Measurements from ENCODE around the gene TSC22D3.

The TSC22D3 gene

GRCh38 chrX:107709266-107709806, 66.3 kb downstream of the TSC22D3 start:
- Histone ChIP-seq H3K79me2 (ENCODE audit: insufficient read depth, low read length) (no peaks in the 10 kb centered on the region), H3F3A (ENCODE audit: insufficient read depth) (no peaks in the 10 kb centered on the region), H3K9ac (ENCODE audit: low read length) (no peak overlapping the region), H3K27me3 (ENCODE audit: low read length) (no peaks in the 10 kb centered on the region), H3K27ac (ENCODE audit: low read depth, low read length) (no peak overlapping the region), H4K20me1 (ENCODE audit: low read depth, low read length) (no peaks in the 10 kb centered on the region), H2AFZ (ENCODE audit: low read depth, low read length, severe bottlenecking) (no peak overlapping the region), H3K9me2 (replicated peaks; ENCODE audit: insufficient read depth, low read length) (no peaks in the 10 kb centered on the region), H3K4me3 (ENCODE audit: insufficient read depth, low read length, poor library complexity, severe bottlenecking) (no peak overlapping the region), H3K36me3 (ENCODE audit: low read length) (no peaks in the 10 kb centered on the region), H3K4me2 (ENCODE audit: low read depth, low read length, poor library complexity, severe bottlenecking) (no peak overlapping the region), H3K9me3 (ENCODE audit: insufficient read depth, low read length) (no peaks in the 10 kb centered on the region)
- TF ChIP-seq EZH2phosphoT487 (conservative IDR thresholded peaks at IDR 0.05; ENCODE audit: low read length) (no peak), CTCF (IDR thresholded peaks at IDR 0.05; ENCODE audit: insufficient read depth, low read length, poor library complexity, severe bottlenecking) (no peak)

- Histone ChIP-seq H2AFZ (ENCODE audit: low read depth, low read length, severe bottlenecking) (no peak overlapping the region), H3K79me2 (ENCODE audit: insufficient read depth, low read length) (no peaks in the 10 kb centered on the region), H3K4me2 (ENCODE audit: low read depth, low read length, poor library complexity, severe bottlenecking) (no peak overlapping the region), H3K9me3 (ENCODE audit: insufficient read depth, low read length) (no peaks in the 10 kb centered on the region), H3K36me3 (ENCODE audit: low read length) (no peaks in the 10 kb centered on the region), H4K20me1 (ENCODE audit: low read depth, low read length) (no peaks in the 10 kb centered on the region), H3K27me3 (ENCODE audit: low read length) (no peaks in the 10 kb centered on the region), H3K4me3 (ENCODE audit: insufficient read depth, low read length, poor library complexity, severe bottlenecking) (no peak overlapping the region), H3K9ac (ENCODE audit: low read length) (no peak overlapping the region), H3F3A (ENCODE audit: insufficient read depth) (no peaks in the 10 kb centered on the region), H3K27ac (ENCODE audit: low read depth, low read length) (no peak overlapping the region), H3K9me2 (replicated peaks; ENCODE audit: insufficient read depth, low read length) (no peaks in the 10 kb centered on the region)
- TF ChIP-seq EZH2phosphoT487 (conservative IDR thresholded peaks at IDR 0.05; ENCODE audit: low read length) = no peak
- TF ChIP-seq CTCF (IDR thresholded peaks at IDR 0.05; ENCODE audit: insufficient read depth, low read length, poor library complexity, severe bottlenecking) = no peak
Measured at GRCh38 chrX:107708762-107709161, 66.8 kb downstream of the TSC22D3 start.

GRCh38 chrX:107707866-107708265, 67.7 kb downstream of the TSC22D3 start:
- Histone ChIP-seq H3K4me2 (ENCODE audit: low read depth, low read length, poor library complexity, severe bottlenecking) (no peak overlapping the region), H3K4me3 (ENCODE audit: insufficient read depth, low read length, poor library complexity, severe bottlenecking) (no peak overlapping the region), H3K27ac (ENCODE audit: low read depth, low read length) (no peak overlapping the region), H3K36me3 (ENCODE audit: low read length) (no peaks in the 10 kb centered on the region), H4K20me1 (ENCODE audit: low read depth, low read length) (no peaks in the 10 kb centered on the region), H2AFZ (ENCODE audit: low read depth, low read length, severe bottlenecking) (no peak overlapping the region), H3K9ac (ENCODE audit: low read length) (no peak overlapping the region), H3K9me3 (ENCODE audit: insufficient read depth, low read length) (no peaks in the 10 kb centered on the region), H3F3A (ENCODE audit: insufficient read depth) (no peaks in the 10 kb centered on the region), H3K79me2 (ENCODE audit: insufficient read depth, low read length) (no peaks in the 10 kb centered on the region), H3K27me3 (ENCODE audit: low read length) (no peaks in the 10 kb centered on the region), H3K9me2 (replicated peaks; ENCODE audit: insufficient read depth, low read length) (no peaks in the 10 kb centered on the region)
- no peak for TF ChIP-seq EZH2phosphoT487 (conservative IDR thresholded peaks at IDR 0.05; ENCODE audit: low read length)
- TF ChIP-seq CTCF (IDR thresholded peaks at IDR 0.05; ENCODE audit: insufficient read depth, low read length, poor library complexity, severe bottlenecking) = no peak

Measured in SU-DHL-6 (cell line).